Neural cell (in vitro differentiated cells): Measurements from ENCODE around the gene XRRA1.

Experiments
- CTCF ChIP-seq: fragments of 450-650 bp; IDR thresholded peaks from 2 replicates; pipeline ENCODE4 v1.5.1; 2014; ENCODE audit warnings: antibody characterized with exemption, mild to moderate bottlenecking, moderate library complexity; ENCODE audit not compliant: poor library complexity, severe bottlenecking
- EP300 ChIP-seq: fragments of 450-650 bp; conservative IDR thresholded peaks from 2 replicates; pipeline ENCODE4 v1.6.1; 2014; ENCODE audit warnings: antibody characterized with exemption, mild to moderate bottlenecking, moderate library complexity; ENCODE audit not compliant: poor library complexity, severe bottlenecking
- EZH2 ChIP-seq: fragments of 200-600, 300-800 bp; shearing (Covaris generic), sonication (generic); IDR thresholded peaks from 2 replicates; pipeline ENCODE4 v1.6.1; 2014; ENCODE audit warnings: antibody characterized with exemption, low read length, borderline replicate concordance, mild to moderate bottlenecking; ENCODE audit not compliant: insufficient read depth, poor library complexity, severe bottlenecking
- MXI1 ChIP-seq: fragments of 450-650 bp; conservative IDR thresholded peaks from 2 replicates; pipeline ENCODE4 v1.6.1; 2014; ENCODE audit warnings: antibody characterized with exemption, mild to moderate bottlenecking; ENCODE audit not compliant: poor library complexity, severe bottlenecking
- RAD21 ChIP-seq: fragments of 450-650 bp; conservative IDR thresholded peaks from 2 replicates; pipeline ENCODE4 v1.6.1; 2014; ENCODE audit warnings: antibody characterized with exemption, mild to moderate bottlenecking, moderate library complexity
- REST ChIP-seq: IDR thresholded peaks from 2 replicates; pipeline ENCODE4 v1.6.1; 2012; ENCODE audit warnings: borderline replicate concordance
- SMC3 ChIP-seq: fragments of 450-650 bp; conservative IDR thresholded peaks from 2 replicates; pipeline ENCODE4 v1.6.1; 2014; ENCODE audit warnings: antibody characterized with exemption, mild to moderate bottlenecking, moderate library complexity; ENCODE audit not compliant: poor library complexity

DNA sequence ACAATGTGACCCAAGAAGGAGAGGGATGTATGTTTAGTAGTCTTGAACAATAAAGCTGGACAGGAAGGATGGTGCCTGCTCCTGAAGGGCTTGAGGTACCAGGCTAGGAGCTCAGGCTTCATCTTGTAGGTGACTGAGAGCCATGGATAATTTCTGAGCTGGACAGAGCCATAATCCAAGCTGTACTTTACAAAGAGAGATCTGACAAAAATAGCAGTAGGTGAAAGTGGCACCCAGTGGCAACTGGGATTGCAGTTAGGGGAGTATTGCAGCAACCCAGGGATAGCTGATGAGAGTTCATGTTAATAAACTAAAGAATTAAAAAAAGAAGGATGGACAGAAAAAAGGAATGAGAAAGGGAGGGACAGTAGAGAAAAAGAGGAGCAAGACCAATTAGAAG lies 7.4 kb downstream of the XRRA1 start:
- TF ChIP-seq EP300 (no peak), CTCF (no peak), SMC3 (no peak), EZH2 (no peak), MXI1 (no peak), RAD21 (no peak), REST (no peak)
